Suppressor macrophage (primary cell): ENCODE measurements around the gene MT1HL1.

Source experiments
- DNase-seq, 4 experiments: peaks; one replicate each; pipeline ENCODE4 v3.0.0-alpha.2; 2020 to 2022
- total RNA-seq, 17 experiments: gene quantifications; one replicate each; lab custom pipeline; 2026; ENCODE audit warnings: mixed read lengths in 6 of 17, inconsistent platforms in 3 of 17; lab: John Stamatoyannopoulos, UW

MT1HL1 gene
- total RNA-seq: 0 to 0.11 (median 0) reads per million in 17 experiments

DNA sequence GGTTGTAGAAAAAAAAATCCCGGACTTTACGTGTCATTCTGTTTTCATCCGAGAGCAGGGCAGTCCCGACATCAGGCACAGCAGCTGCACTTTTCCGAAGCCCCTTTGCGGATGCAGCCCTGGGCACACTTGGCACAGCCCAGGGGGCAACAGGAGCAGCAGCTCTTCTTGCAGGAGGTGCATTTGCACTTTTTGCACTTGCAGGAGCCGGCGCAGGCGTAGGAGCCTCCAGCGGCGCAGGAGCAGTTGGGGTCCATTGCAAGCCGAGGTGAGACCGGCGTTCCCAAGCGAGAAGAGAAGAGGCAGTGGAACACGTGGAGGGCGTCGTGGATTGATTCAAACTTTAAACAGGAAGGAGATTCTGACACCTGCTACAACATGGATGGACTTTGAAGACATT is at the start of gene MT1HL1:
Gene MT1HL1, minus strand, starts transcription at position 326 of the 400 bp plus-strand sequence. Its CDS starts 69 bp downstream, at position 257.
- DNase-seq: no peak

DNA sequence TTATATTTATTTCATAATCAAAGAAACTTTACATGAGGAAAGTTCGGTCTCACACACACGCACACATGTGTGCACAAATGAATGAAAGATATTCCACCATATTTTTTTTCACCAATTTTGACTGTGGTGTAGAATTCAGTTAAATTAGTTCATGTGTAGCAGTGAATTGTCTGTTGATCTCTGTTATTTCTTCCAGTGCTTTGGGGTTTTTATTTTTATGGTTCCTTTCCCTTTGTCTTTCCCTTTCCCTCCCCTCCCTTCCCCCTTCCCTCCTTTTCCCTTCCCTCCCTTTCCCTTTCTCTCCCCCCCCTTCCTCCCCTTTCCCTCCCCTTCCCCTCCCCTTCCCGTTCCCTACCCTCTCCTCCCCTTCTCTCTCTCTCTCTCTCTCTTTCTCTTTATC is 46.7 kb upstream of the MT1HL1 start:
- no peak for DNase-seq

DNA sequence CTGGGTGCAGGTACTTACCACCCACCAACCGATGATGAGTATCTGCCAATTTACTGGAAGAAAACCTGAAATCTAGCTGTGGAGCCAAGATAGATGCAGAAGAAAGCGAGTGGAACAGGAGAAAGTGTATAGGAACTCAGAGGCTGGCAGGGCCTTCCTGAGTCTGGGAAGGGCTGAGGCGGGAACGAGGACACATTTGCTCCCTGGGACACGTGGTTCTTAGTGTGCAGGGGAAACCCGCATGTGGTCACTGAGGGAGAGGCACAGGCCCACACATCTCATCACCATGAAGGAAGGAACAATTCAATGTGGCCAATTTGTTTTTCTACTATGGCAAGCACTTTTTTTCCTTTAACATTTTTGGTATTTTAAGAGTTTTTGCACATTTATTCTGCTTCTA is 45.9 kb upstream of the MT1HL1 start:
- no peak for DNase-seq

DNA sequence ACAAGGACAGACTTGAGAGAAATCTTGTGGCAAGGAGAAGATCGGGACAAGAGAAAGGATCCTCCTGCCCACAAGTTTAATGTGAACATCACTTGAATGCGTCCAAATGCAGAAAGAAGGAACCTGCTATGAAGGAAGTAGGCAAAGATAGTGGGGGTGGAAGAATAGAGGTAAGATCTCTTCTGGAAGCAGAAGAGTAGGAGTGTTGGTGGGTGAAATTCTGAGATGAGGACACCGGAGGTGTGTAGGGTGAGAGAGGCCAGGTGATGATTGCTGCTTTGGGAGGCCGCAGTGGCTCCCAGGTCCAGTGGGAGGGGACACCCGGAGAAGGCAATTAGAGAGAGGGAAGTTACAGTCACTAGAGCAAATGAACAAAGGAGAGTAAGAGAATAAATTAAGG is 44.6 kb upstream of the MT1HL1 start:
- DNase-seq: no peak

DNA sequence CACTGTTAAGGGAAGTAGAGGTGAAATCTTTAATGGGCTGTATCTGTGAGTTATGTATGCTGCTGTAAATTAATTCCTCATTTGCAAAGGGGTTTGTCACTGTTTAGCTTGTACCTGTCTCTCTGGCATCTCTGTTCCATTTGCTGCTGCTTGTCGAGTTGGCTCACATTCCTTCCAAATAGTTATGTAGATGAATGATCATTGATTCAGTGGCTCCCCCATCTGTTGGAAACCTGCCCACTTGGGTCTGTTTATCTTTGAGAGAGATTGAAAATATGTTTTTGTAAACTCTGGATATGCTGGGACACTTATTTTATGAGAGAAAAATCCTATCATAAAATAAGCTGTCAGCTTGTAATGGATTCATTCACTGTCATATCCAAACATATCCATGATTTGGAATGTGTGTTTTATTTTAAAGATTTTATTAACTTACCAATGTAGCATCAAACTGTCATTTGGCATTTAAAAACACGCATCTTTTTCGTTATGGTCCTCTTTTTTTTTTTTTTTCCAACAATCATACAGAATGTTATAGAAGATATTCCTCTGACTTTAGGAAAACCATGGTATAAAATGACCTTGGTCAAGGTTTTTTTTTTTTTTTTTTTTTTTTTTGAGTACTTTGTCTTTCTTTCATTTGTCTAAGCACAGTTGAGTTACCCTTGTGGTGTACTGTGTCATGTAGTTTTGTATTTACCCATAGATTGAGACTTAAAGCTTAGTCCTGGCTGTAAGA is 41.2 kb upstream of the MT1HL1 start:
- DNase-seq: no peak

GRCh38 chr1:237043846-237044636 is 39.8 kb upstream of the MT1HL1 start:
- no peak for DNase-seq

DNA sequence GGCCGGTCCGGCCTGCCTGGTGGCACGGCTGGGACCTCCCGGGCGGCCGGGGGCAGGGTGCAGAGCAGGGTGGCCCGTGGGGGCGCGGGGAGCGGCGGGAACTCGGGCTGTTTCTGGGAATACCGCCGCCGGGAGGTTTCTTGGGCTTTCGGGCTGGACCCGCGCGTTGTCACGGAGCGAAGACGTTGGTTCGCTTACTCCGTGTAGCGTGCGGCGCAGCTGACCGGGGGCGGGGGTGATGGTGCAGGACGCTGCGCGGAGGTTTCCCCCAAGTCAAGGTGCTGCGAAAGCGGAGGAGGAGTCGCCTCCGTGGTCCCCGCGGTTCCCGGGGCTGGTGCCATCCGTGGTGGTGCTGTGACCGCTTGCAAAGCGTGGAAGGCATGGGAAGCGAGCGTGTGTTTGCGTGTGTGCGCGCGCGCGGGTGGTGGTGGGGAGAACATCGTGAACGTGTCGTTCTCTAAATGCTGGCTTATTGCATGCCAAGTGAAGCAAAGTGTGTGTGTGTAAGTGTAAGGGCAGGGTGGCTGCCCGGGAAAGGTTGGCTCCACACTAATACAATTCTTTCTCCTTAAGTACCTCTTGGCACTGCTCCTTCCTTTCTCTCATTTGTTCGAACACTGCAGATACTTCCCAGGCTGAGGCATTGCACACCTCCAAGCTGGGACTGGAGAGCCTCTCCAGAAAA is 38.8 kb upstream of the MT1HL1 start:
- no peak for DNase-seq

- no peak for DNase-seq
Measured at GRCh38 chr1:237042526-237042891, 38.3 kb upstream of the MT1HL1 start.

DNA sequence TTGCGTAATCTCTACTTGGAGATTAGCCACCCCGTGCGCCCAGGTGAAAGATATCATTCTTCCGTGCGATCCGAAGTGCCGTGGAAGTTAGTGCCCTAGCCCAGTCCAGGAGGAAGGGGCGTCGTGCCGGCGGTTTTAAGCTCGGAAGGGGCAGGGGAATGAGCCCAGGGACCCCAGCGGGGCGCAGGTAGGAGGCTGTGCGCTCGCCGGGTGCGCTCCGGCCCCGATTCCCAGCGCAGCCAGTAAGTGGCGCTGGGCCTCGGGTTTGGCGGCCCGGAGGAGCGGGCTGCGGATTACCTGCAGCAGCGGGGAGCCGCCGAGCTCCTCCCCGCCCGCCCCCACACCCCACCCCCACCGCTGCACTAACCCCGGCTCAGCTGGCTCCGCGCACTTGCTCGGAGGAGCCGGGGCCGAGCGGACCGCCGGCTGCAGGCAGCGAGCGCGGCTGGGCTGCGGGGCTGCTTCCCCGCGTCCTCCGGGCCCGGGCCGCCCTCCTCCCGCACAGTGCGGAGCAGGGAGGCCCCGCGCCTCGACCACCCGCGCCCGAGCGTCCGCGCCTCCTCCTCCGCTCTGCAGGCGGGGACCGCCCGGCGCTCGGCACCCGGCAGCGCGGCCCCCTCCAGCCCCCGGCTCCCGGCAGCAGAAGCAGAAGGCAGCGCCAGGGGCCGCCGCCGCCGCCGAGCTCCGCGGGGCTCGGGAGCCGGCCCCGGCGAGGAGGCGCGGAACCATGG is 37.7 kb upstream of the MT1HL1 start, which contains the start of gene RYR2:
Gene RYR2, plus strand, starts transcription at position 390 of the 731 bp plus-strand sequence. Its CDS starts 338 bp downstream, at position 728.
- no peak for DNase-seq

GRCh38 chr1:237041461-237041794 is 37.2 kb upstream of the MT1HL1 start:
- DNase-seq: no peak

- no peak for DNase-seq
Measured at GRCh38 chr1:237040823-237041222, 36.6 kb upstream of the MT1HL1 start.

GRCh38 chr1:237038211-237038610 is 34.0 kb upstream of the MT1HL1 start:
- no peak for DNase-seq

DNA sequence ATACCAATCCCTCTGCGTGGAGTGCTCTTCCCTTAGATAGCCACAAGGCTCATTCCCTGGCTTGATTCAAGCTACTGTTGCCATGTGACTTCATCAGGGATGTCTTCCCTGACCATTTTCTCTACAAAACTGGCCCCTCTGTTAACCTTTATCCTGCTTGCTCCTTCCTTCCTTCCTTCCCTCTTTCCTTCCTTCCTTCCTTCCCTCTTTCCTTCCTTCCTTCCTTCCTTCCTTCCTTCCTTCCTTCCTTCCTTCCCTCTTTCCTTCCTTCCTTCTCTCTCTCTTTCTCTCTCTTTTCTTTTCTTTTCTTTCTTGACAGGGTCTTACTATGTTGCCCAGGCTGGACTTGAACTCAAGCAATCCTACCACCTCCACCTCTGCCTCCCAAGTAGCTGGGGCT is 31.5 kb upstream of the MT1HL1 start:
- no peak for DNase-seq

DNA sequence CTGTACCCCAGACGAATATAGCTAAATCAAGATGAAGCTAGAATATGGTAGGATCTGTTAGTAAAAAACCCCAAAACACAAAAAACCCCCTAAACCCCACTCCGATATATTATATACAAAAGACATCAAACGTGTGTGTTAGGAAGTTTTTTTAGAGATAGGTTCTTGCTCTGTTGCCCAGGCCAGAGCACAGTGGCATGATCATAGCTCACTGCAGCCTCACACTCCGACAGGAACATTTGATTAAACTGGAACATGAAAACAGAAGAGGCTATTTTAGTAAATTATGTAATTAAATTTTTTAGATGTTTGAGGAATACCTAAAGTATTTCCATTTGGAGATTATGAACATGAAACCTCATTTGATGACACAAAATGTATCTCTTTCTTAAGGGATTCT is 29.6 kb upstream of the MT1HL1 start:
- DNase-seq: no peak

GRCh38 chr1:237033061-237033460 is 28.8 kb upstream of the MT1HL1 start:
- no peak for DNase-seq

DNA sequence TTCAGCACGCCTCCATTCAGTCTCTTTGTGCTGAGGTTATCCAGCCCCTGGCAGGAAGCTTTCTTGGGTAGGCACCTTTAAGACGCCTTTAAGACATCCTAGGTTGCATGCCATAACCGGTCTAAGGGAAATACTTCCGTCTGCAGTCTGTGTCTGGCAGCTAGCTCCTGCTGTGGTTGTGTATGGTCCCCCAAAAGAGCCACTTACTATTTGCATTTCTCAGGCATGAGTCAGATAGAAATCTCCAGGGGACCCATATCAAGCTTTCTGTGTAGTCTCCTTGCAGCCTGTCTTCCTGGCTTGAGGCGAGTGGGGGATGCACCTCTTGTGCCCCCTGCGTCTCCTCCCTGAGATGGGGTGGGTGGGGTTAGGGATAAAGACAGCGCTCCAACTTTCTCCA is 27.8 kb upstream of the MT1HL1 start:
- DNase-seq: no peak

GRCh38 chr1:237031480-237031879 is 27.2 kb upstream of the MT1HL1 start:
- no peak for DNase-seq

DNA sequence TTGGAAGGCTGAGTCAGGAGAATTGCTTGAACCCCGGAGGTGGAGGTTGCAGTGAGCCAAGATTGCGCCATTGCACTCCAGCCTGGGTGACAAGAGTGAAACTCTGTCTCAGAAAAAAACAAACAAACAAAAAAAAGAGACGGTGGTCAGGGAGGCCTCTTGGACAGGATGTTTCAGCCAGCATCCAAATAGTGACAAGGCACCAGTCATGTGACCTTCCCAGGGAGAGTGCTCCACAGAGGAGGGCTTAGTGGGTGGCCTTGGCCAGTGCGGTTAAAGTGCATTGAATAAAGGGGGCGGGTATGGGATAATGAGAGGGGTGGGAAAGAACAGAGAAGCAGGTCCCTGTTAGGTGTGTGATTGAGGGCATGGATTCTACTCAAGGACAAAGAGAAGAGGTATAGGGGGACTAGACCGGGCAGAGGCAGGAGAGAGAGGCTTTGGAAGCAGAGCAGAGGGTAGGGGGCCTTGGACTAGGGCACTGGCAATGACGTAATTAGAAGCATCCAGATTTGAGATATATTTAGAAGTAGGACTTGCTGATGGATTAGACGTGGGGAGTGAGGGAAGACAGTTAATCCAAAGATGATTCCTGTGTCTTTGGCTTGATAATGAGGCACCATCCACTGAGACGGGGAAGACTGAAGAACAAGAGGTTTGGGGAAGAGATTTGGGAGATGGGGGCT is 25.8 kb upstream of the MT1HL1 start:
- no peak for DNase-seq

DNA sequence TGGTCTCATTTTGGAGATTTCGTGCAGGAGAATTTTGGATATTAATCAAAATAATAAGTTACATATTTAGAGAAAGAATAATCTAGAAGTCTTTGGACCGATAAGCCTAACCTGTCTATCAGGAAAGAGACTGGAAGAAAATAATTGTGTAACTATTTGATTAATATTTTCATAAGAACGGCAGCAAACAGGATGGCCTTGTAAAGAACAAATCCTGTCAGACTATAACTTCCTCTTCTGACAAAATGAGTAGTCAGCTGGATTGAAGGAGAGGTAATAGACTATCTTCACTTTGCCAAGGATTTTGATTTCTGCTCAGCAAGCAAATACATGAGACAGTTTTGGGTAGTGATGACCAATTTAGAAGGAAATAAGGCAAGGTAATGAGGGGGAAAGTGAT is 25.0 kb upstream of the MT1HL1 start:
- DNase-seq: no peak

- no peak for DNase-seq
Measured at GRCh38 chr1:237025358-237026074, 21.3 kb upstream of the MT1HL1 start.

- DNase-seq: no peak
Measured at GRCh38 chr1:237018896-237019295, 14.7 kb upstream of the MT1HL1 start.

DNA sequence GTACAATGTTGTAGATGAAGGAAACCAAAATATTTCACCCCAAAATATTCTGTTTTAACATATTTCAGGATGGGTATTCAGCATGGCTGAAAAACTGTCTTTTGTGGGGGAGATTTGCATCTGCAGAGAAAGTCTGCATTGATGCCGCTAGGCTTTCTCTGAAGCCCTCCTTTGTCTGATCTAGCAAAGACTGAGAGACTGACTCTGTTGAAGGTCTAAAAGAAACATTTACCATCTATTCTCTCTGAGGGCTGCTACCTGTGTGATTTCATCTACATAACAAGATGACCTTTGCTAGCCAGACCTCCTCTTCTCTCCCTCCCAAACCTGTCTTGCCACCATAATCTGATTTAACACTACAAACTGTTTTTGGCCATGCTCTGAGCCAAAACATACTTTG is 12.4 kb upstream of the MT1HL1 start:
- DNase-seq: no peak
